Panc1 (cell line): Measurements from ENCODE around the gene BLTP3B. TPM values are rescaled to one million over a fixed set of nuclear protein-coding genes. Genes with fewer than 3 reads are reported as not detected.

Source experiments
- ATAC-seq: fragments of 200-7000 bp; cut with Tn5 transposase; 2 replicates; pipeline ENCODE4 v1.9.1; 2020; ENCODE audit warnings: mild to moderate bottlenecking, moderate library complexity
- BruUV-seq: library from RNA; stranded (reverse); fragments of 400-500 nt; replicated peaks from 2 replicates; lab custom pipeline; 2021; lab: Mats Ljungman, UMichigan
- CTCF ChIA-PET: fragments of 300-600 bp; sonication (Branson Sonifier 250); formaldehyde crosslinking; loops from one replicate; lab custom pipeline; 2022; ENCODE audit warnings: antibody characterized with exemption; lab: Charles Lee
- POLR2A ChIA-PET: fragments of 300-600 bp; sonication (Branson Sonifier 250); formaldehyde crosslinking; loops from one replicate; lab custom pipeline; 2022; ENCODE audit warnings: antibody characterized with exemption; lab: Charles Lee
- DNase-seq: peaks from one replicate; pipeline ENCODE4 v3.0.0-alpha.2; 2010; ENCODE audit warnings: low read depth, low spot score
- H3K27ac ChIP-seq: 2 replicates; pipeline ENCODE4 v1.5.1; 2011; ENCODE audit warnings: mild to moderate bottlenecking, low read length, inconsistent platforms
- H3K27me3 ChIP-seq: fragments of 200-500 bp; sonication (Bioruptor generic); 2 replicates; pipeline ENCODE4 v1.6.0; 2014; ENCODE audit warnings: low read length, inconsistent platforms; ENCODE audit not compliant: control insufficient read depth, insufficient read depth
- H3K36me3 ChIP-seq: fragments of 200-500 bp; sonication (Bioruptor generic); 2 replicates; pipeline ENCODE4 v1.5.1; 2014; ENCODE audit warnings: inconsistent platforms, mild to moderate bottlenecking, low read length, moderate library complexity; ENCODE audit not compliant: control insufficient read depth, insufficient read depth
- H3K4me1 ChIP-seq: 2 replicates; pipeline ENCODE4 v1.5.1; 2011; ENCODE audit warnings: inconsistent platforms, mild to moderate bottlenecking, low read length, moderate library complexity; ENCODE audit not compliant: control insufficient read depth, insufficient read depth
- H3K4me3 ChIP-seq, 2 experiments: 2 replicates each; pipeline ENCODE4 v1.5.1; 2011 to 2012; ENCODE audit warnings: low read depth in 2 of 2, low read length in 2 of 2, mild to moderate bottlenecking in 2 of 2, inconsistent platforms in 1 of 2, moderate library complexity in 1 of 2
- H3K9me3 ChIP-seq: fragments of 200-500 bp; sonication (Bioruptor generic); 2 replicates; pipeline ENCODE4 v1.5.1; 2014; ENCODE audit warnings: low read depth, mild to moderate bottlenecking, inconsistent platforms, low read length, moderate library complexity; ENCODE audit not compliant: control insufficient read depth, insufficient read depth
- CTCF ChIP-seq: fragments of 450-650 bp; IDR thresholded peaks from 2 replicates; pipeline ENCODE4 v1.5.1; 2017; ENCODE audit warnings: mild to moderate bottlenecking
- POLR2AphosphoS5 ChIP-seq: IDR thresholded peaks from 2 replicates; pipeline ENCODE4 v1.6.1; 2012; ENCODE audit warnings: mild to moderate bottlenecking, low read depth, low read length, moderate library complexity
- REST ChIP-seq, 2 experiments: IDR thresholded peaks; 2 replicates each; pipeline ENCODE4 v1.6.1; 2011 to 2012; ENCODE audit warnings: low read depth in 2 of 2, control low read depth in 1 of 2, low read length in 1 of 2, mild to moderate bottlenecking in 1 of 2, moderate library complexity in 1 of 2; ENCODE audit not compliant: insufficient read depth in 1 of 2
- SIN3A ChIP-seq: IDR thresholded peaks from 2 replicates; pipeline ENCODE4 v1.6.1; 2012; ENCODE audit warnings: low read depth, mild to moderate bottlenecking, low read length, moderate library complexity, borderline replicate concordance; ENCODE audit not compliant: insufficient read depth
- TCF7L2 ChIP-seq: IDR thresholded peaks from 2 replicates; pipeline ENCODE4 v1.6.1; 2011; ENCODE audit warnings: mild to moderate bottlenecking, low read depth, low read length, inconsistent platforms
- in situ Hi-C: cut with HindIII; loops from 2 replicates; pipeline ENCODE4 v1.10.0; 2016; ENCODE audit warnings: low sequenced_read_pairs, low pct_unique_long_range_greater_than_20kb
- intact Hi-C: fragments of 100-400 bp; cut with micrococcal nuclease; formaldehyde crosslinking; loops from one replicate; pipeline ENCODE4 v1.10.0; 2022; ENCODE audit not compliant: unreplicated experiment
- total RNA-seq: library from RNA; stranded (reverse); gene quantifications from one replicate; pipeline ENCODE4 v1.2.1, GENCODE V29; 2021; ENCODE audit not compliant: unreplicated experiment

The BLTP3B gene
- total RNA-seq, 1 experiment from 2014 or later: 32.2 TPM

- TF ChIP-seq POLR2AphosphoS5 (no peak), SIN3A (no peak), REST (IDR thresholded peaks at IDR 0.05; ENCODE audit: insufficient read depth in 1 of 2, low read depth in 2 of 2, low read length in 1 of 2) (no peak), CTCF (no peak)
- DNase-seq (peak; percentile 77), ATAC-seq (peak; percentile 50)
- ChIA-PET POLR2A (no interaction called here), CTCF (no interaction called here)
- peak overlapping the region; percentile 90 for H3K27ac ChIP-seq
- H3K9me3 ChIP-seq: no peaks in the 10 kb centered on the region
- in situ Hi-C loops (no loop called here), intact Hi-C loops (loop anchor here (5.0 kb wide), 1 partner anchor 56 kb away; no protein-coding TSS in a partner anchor)
- no peaks in the 10 kb centered on the region for H3K36me3 ChIP-seq
- peak overlapping the region; percentile 89 to 90 for H3K4me3 ChIP-seq
- BruUV-seq: no TSS peak
- H3K4me1 ChIP-seq: peaks cover 31% of the 10 kb centered on the region
- H3K27me3 ChIP-seq: no peaks in the 10 kb centered on the region
Measured at GRCh38 chr12:100141666-100141997, 1.0 kb downstream of the BLTP3B start.

- in situ Hi-C loops: no loop called here
- no peak for TF ChIP-seq TCF7L2
- no peak for TF ChIP-seq REST (IDR thresholded peaks at IDR 0.05; ENCODE audit: insufficient read depth in 1 of 2, low read depth in 2 of 2, low read length in 1 of 2)
- no peak for TF ChIP-seq CTCF
- TF ChIP-seq SIN3A: no peak
- TF ChIP-seq POLR2AphosphoS5: no peak
- ATAC-seq: no peak
- CTCF ChIA-PET: no interaction called here
- H3K4me1 ChIP-seq: peaks cover 31% of the 10 kb centered on the region
- no peaks in the 10 kb centered on the region for H3K27me3 ChIP-seq
- DNase-seq: no peak
- POLR2A ChIA-PET: no interaction called here
- no peaks in the 10 kb centered on the region for H3K9me3 ChIP-seq
- intact Hi-C loops: no loop called here
- no peak overlapping the region for H3K4me3 ChIP-seq
- no peak overlapping the region for H3K27ac ChIP-seq
- no TSS peak for BruUV-seq
- H3K36me3 ChIP-seq: no peaks in the 10 kb centered on the region
Measured at GRCh38 chr12:100138803-100139098, 3.9 kb downstream of the BLTP3B start.
